Adrenal gland (tissue), 5 donors: ENCODE measurements around the gene SLTM.

Experiments used
- POLR2A ChIP-seq, 2 donors: fragments of 450-650 bp; IDR thresholded peaks; one replicate each; pipeline ENCODE4 v1.6.1; 2017; ENCODE audit warnings: antibody characterized with exemption in 2 of 2, mild to moderate bottlenecking in 2 of 2, moderate library complexity in 1 of 2
- TF ChIP-seq, protein P1 (sequence below), 6 experiments: fragments of 450-650 bp in 4 of 6; fragments of 200-600 bp in 2 of 6; sonication (generic) in 1 of 6; IDR thresholded peaks; 1 replicate in 5 of 6; 2 replicates in 1 of 6; pipeline versions ENCODE4 v1.5.1 to v1.8.0; 2016 to 2021; ENCODE audit warnings: antibody characterized with exemption in 6 of 6, mild to moderate bottlenecking in 2 of 6, moderate library complexity in 1 of 6
- donor health status: DM: no; HTN: no; CAD: no.

- no peak for TF ChIP-seq POLR2A (IDR thresholded peaks at IDR 0.05)
- TF ChIP-seq, protein P1, sequence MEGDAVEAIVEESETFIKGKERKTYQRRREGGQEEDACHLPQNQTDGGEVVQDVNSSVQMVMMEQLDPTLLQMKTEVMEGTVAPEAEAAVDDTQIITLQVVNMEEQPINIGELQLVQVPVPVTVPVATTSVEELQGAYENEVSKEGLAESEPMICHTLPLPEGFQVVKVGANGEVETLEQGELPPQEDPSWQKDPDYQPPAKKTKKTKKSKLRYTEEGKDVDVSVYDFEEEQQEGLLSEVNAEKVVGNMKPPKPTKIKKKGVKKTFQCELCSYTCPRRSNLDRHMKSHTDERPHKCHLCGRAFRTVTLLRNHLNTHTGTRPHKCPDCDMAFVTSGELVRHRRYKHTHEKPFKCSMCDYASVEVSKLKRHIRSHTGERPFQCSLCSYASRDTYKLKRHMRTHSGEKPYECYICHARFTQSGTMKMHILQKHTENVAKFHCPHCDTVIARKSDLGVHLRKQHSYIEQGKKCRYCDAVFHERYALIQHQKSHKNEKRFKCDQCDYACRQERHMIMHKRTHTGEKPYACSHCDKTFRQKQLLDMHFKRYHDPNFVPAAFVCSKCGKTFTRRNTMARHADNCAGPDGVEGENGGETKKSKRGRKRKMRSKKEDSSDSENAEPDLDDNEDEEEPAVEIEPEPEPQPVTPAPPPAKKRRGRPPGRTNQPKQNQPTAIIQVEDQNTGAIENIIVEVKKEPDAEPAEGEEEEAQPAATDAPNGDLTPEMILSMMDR (IDR thresholded peaks at IDR 0.05), result no peak
Observed at GRCh38 chr15:58865425-58865880, 68.0 kb downstream of the SLTM start.
